Type B pancreatic cell (in vitro differentiated cells): ENCODE results near the gene GXYLT2. TPM values are rescaled to one million over a fixed set of nuclear protein-coding genes. Genes with fewer than 3 reads are reported as not detected.

Experiments used
- DNase-seq: peaks from one replicate; pipeline ENCODE4 v3.0.0; 2021; ENCODE audit warnings: mixed read lengths; ENCODE audit not compliant: unreplicated experiment; ENCODE audit errors: extremely low spot score
- H3K27ac Mint-ChIP-seq: 2 replicates; pipeline ENCODE4 v1.8.0; 2021; ENCODE audit warnings: mild to moderate bottlenecking, mixed read lengths
- H3K27me3 Mint-ChIP-seq: 2 replicates; pipeline ENCODE4 v1.8.0; 2021; ENCODE audit warnings: mixed read lengths
- H3K36me3 Mint-ChIP-seq: 2 replicates; pipeline ENCODE4 v1.8.0; 2021; ENCODE audit warnings: mixed read lengths
- H3K4me1 Mint-ChIP-seq: one replicate; pipeline ENCODE4 v1.8.0; 2021; ENCODE audit warnings: mixed read lengths; ENCODE audit not compliant: unreplicated experiment
- H3K4me3 Mint-ChIP-seq: 2 replicates; pipeline ENCODE4 v1.8.0; 2021; ENCODE audit warnings: mild to moderate bottlenecking, mixed read lengths
- H3K9me3 Mint-ChIP-seq: 2 replicates; pipeline ENCODE4 v1.8.0; 2021; ENCODE audit warnings: mixed read lengths
- total RNA-seq: library from RNA; stranded (reverse); gene quantifications from 2 replicates; pipeline ENCODE4 v1.2.1, GENCODE V29; 2021; ENCODE audit warnings: low replicate concordance
- TF ChIP-seq, protein P1 (sequence below): fragments of 200-600 bp; sonication (generic); conservative IDR thresholded peaks from 2 replicates; pipeline ENCODE4 v1.5.0; 2021; ENCODE audit warnings: antibody characterized with exemption, mild to moderate bottlenecking

The GXYLT2 gene
- total RNA-seq, 1 donor from 2014 or later: 25.8 TPM

DNA sequence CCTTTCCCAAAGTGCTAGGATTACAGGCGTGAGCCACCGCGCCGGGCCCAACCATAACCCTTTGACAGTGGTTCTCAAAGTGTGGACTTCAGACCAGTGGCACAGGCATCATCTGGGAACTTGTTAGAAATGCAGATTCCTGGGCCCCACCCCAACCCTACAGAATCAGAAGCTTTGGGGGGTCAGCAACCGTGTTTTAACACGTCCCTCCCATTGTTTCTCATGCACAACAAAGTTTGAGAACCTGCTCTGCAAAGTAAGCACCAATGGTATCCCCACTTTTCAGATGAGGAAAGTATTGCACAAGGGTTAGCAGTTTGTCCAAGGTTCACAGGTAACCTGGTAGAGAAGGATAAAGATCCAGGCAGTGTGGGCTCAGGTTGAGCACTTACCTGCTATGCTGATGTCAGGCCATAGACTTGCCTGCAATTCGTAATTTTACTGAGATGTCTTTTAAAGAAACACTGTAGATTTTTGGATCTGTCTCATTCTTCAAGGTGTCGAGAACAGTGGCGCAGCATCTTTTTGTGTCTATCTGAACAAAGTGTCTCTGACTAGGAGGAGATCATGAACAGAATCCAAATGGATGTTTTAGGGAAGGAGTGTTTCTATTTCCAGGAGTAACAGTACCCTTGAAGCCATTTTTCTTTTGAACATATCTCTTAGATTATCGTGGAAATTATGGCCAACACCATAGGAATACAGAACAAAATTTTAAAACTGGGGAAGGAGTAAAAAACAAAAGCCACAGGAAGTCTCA lies 2.5 kb downstream of the GXYLT2 start:
- TF ChIP-seq, protein P1, sequence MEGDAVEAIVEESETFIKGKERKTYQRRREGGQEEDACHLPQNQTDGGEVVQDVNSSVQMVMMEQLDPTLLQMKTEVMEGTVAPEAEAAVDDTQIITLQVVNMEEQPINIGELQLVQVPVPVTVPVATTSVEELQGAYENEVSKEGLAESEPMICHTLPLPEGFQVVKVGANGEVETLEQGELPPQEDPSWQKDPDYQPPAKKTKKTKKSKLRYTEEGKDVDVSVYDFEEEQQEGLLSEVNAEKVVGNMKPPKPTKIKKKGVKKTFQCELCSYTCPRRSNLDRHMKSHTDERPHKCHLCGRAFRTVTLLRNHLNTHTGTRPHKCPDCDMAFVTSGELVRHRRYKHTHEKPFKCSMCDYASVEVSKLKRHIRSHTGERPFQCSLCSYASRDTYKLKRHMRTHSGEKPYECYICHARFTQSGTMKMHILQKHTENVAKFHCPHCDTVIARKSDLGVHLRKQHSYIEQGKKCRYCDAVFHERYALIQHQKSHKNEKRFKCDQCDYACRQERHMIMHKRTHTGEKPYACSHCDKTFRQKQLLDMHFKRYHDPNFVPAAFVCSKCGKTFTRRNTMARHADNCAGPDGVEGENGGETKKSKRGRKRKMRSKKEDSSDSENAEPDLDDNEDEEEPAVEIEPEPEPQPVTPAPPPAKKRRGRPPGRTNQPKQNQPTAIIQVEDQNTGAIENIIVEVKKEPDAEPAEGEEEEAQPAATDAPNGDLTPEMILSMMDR: no peak
- DNase-seq: no peak
- H3K9me3 Mint-ChIP-seq: no peaks in the 10 kb centered on the region
- peak overlapping the region; percentile 20 for H3K4me3 Mint-ChIP-seq
- H3K4me1 Mint-ChIP-seq: peaks cover 43% of the 10 kb centered on the region
- H3K36me3 Mint-ChIP-seq: no peaks in the 10 kb centered on the region
- H3K27me3 Mint-ChIP-seq: peaks cover 15% of the 10 kb centered on the region
- peak overlapping the region; percentile 32 for H3K27ac Mint-ChIP-seq

DNA sequence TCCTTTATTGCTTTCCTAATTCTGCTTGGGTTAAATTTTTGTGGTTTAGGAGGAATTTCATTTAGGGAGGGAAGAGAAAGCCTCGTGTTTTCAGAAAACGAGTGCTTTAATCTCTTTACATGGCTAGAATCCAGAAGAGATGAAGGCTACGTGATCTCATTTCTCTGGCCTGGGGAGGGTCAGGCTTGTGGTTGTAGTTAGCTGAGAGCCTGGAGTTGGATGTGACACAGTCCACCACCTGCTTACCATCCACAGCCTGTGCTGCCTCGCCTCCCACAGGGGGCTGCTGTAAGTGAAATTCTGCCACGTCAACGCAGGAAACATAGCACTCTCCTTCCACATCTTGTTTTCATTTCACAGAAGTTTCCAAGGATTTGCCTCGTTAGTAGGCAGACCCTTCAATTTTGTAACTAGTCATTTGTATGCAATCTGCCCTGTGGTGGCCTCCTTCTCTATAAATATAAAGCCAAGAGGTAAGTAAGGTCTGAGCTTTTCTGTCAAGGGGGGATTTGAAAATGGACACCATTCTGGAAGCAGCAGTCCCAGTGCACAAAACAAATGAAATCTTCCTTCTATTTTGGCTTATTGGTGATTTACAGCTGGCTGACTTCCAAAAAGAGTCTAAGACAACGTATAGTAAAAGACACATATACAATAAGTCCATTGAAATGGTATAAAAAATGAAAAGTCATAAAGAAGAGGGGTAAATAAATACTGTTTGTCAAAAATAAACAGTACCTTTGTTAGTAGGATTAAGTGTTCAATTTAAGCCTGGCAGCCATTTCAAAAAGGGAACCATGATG lies 3.4 kb downstream of the GXYLT2 start:
- no peaks in the 10 kb centered on the region for H3K36me3 Mint-ChIP-seq
- H3K27ac Mint-ChIP-seq: peak overlapping the region; percentile 32
- peaks cover 15% of the 10 kb centered on the region for H3K27me3 Mint-ChIP-seq
- peaks cover 43% of the 10 kb centered on the region for H3K4me1 Mint-ChIP-seq
- H3K9me3 Mint-ChIP-seq: no peaks in the 10 kb centered on the region
- TF ChIP-seq, protein P1: no peak
- DNase-seq: no peak
- H3K4me3 Mint-ChIP-seq: peak overlapping the region; percentile 69

- peaks cover 43% of the 10 kb centered on the region for H3K4me1 Mint-ChIP-seq
- no peak overlapping the region for H3K27ac Mint-ChIP-seq
- DNase-seq: no peak
Measured at GRCh38 chr3:72892081-72892775, 4.4 kb downstream of the GXYLT2 start.

DNA sequence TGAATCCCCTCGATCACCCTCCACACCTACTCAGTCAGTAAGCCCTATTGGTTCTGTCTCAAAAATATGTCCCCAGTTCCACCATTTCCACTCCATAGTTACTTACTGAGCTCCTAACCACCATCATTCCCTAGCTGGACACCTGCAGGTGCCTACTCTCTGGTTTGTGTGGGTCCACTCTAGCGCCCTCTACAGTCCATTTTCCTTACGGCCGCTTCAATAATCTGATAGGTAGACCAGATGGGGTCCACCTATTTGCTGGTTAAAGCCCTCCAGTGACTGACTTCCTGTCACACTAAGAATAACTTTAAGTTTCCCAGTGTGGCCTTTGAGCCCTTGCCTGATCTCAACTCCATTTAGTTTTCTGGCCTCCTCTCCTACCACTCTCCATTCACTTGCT lies 5.0 kb downstream of the GXYLT2 start:
- Mint-ChIP-seq H3K36me3 (no peaks in the 10 kb centered on the region), H3K9me3 (no peaks in the 10 kb centered on the region), H3K4me3 (no peak overlapping the region), H3K27ac (no peak overlapping the region), H3K4me1 (peaks cover 43% of the 10 kb centered on the region), H3K27me3 (peaks cover 6% of the 10 kb centered on the region)
- no peak for DNase-seq
- TF ChIP-seq, protein P1: peak; percentile 61

More at GRCh38 chr3:72892081-72892775, 4.4 kb downstream of the GXYLT2 start:
- TF ChIP-seq, protein P1: no peak
- Mint-ChIP-seq H3K27me3 (peaks cover 11% of the 10 kb centered on the region), H3K36me3 (no peaks in the 10 kb centered on the region), H3K9me3 (no peaks in the 10 kb centered on the region), H3K4me3 (no peak overlapping the region)

GRCh38 chr3:72894976-72895552 lies 7.2 kb downstream of the GXYLT2 start:
- H3K4me3 Mint-ChIP-seq: no peak overlapping the region
- H3K27me3 Mint-ChIP-seq: no peaks in the 10 kb centered on the region
- no peaks in the 10 kb centered on the region for H3K36me3 Mint-ChIP-seq
- H3K27ac Mint-ChIP-seq: no peak overlapping the region
- no peaks in the 10 kb centered on the region for H3K9me3 Mint-ChIP-seq
- H3K4me1 Mint-ChIP-seq: peaks cover 47% of the 10 kb centered on the region
- TF ChIP-seq, protein P1: no peak
- DNase-seq: no peak
